Fibroblast of lung (primary cell): ENCODE results near the gene ZNF710. TPM values are rescaled to one million over a fixed set of nuclear protein-coding genes. Genes with fewer than 3 reads are reported as not detected.

Experiments used
- DNase-seq, 2 donors: peaks; one replicate each; pipeline versions ENCODE4 v3.0.0 to v3.0.0-alpha.2; 2010; ENCODE audit warnings: low read depth in 2 of 2
- H2AFZ ChIP-seq: 2 replicates; pipeline ENCODE4 v1.5.1; 2012; ENCODE audit warnings: low read length, control low read depth, inconsistent platforms
- H3K27ac ChIP-seq: 2 replicates; pipeline ENCODE4 v1.5.1; 2011; ENCODE audit warnings: low read length, control low read depth; ENCODE audit not compliant: insufficient read depth
- H3K27me3 ChIP-seq: 2 replicates; pipeline ENCODE4 v1.5.1; 2011; ENCODE audit warnings: mild to moderate bottlenecking, low read length; ENCODE audit not compliant: control insufficient read depth, insufficient read depth
- H3K36me3 ChIP-seq: 2 replicates; pipeline ENCODE4 v1.5.1; 2011; ENCODE audit warnings: low read length; ENCODE audit not compliant: control insufficient read depth, insufficient read depth
- H3K4me1 ChIP-seq: 2 replicates; pipeline ENCODE4 v1.5.1; 2011; ENCODE audit warnings: low read length; ENCODE audit not compliant: control insufficient read depth, insufficient read depth; ENCODE audit errors: extremely low read depth
- H3K4me2 ChIP-seq: 2 replicates; pipeline ENCODE4 v1.5.1; 2011; ENCODE audit warnings: low read length, control low read depth; ENCODE audit not compliant: insufficient read depth; ENCODE audit errors: extremely low read depth
- H3K4me3 ChIP-seq, 4 experiments: fragments of 200-600 bp in 1 of 4; sonication (generic) in 1 of 4; replicated peaks in 1 of 4; 2 replicates each; pipeline ENCODE4 v1.5.1; 2011 to 2016; ENCODE audit warnings: low read length in 4 of 4, low read depth in 3 of 4, mild to moderate bottlenecking in 3 of 4, control low read depth in 2 of 4, inconsistent platforms in 1 of 4, mixed read lengths in 1 of 4; ENCODE audit not compliant: insufficient read depth in 1 of 4; ENCODE audit errors: control extremely low read depth in 1 of 4
- H3K79me2 ChIP-seq: 2 replicates; pipeline ENCODE4 v1.5.1; 2012; ENCODE audit warnings: mild to moderate bottlenecking, low read length, inconsistent platforms; ENCODE audit not compliant: control insufficient read depth, insufficient read depth
- H3K9ac ChIP-seq: 2 replicates; pipeline ENCODE4 v1.5.1; 2011; ENCODE audit warnings: mild to moderate bottlenecking, low read length, control low read depth; ENCODE audit not compliant: insufficient read depth
- H3K9me3 ChIP-seq: 2 replicates; pipeline ENCODE4 v1.5.1; 2012; ENCODE audit warnings: low read depth, low read length; ENCODE audit not compliant: control insufficient read depth, insufficient read depth
- H4K20me1 ChIP-seq: 2 replicates; pipeline ENCODE4 v1.5.1; 2011; ENCODE audit warnings: low read length; ENCODE audit not compliant: control insufficient read depth, insufficient read depth; ENCODE audit errors: extremely low read depth
- CTCF ChIP-seq, 2 donors: IDR thresholded peaks in 1 of 2; conservative IDR thresholded peaks in 1 of 2; 1 replicate in 1 of 2; 2 replicates in 1 of 2; pipeline ENCODE4 v1.5.1; 2011 to 2012; ENCODE audit warnings: low read length in 2 of 2, control low read depth in 1 of 2, inconsistent platforms in 1 of 2, low read depth in 1 of 2, mild to moderate bottlenecking in 1 of 2
- EZH2 ChIP-seq: IDR thresholded peaks from 2 replicates; pipeline ENCODE4 v1.5.1; 2012; ENCODE audit warnings: low read length, control low read depth, mild to moderate bottlenecking; ENCODE audit errors: missing control alignments
- polyA plus RNA-seq, 2 donors: library from polyadenylated mRNA; depleted of rRNA in 1 of 2; stranded (reverse) in 1 of 2; unstranded in 1 of 2; fragments of >200 nt; gene quantifications; 2 replicates each; pipeline ENCODE4 v1.2.1, GENCODE V29; 2011 to 2012; ENCODE audit warnings: missing spikeins in 1 of 2
- total RNA-seq: library from RNA; depleted of rRNA; stranded (reverse); fragments of >200 nt; gene quantifications from 2 replicates; pipeline ENCODE4 v1.2.1, GENCODE V29; 2014

The ZNF710 gene
- total and polyA plus RNA-seq, 2 donors (not counting 1 experiment from before 2014, with no cell fraction given), result 2.1 to 9.4 TPM

DNA sequence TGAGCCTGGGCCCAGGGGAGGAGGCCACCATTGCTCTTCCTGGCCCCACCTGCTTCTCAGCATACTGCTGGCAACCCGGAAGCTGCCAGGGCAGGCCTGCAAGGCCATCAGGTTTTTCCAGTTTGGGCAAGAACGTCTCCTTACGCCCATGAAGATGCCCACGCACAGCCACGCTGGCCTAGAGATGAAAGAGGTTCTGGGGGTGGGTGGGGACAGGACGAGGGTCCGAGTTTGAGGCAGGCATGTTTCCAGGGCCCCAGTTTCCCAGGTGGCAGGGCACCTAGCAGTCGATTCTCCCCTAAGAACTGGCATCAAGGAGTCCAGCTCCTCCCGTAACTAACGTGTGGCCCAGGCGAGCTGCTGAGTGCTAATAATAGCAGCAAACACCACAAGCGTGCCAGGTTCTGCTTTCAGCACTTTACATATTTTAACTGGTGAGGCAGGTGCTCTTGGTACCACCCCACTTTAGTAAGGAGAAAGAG lies 45.8 kb downstream of the ZNF710 start:
- no peak for TF ChIP-seq EZH2
- no peak for TF ChIP-seq CTCF (conservative IDR thresholded peaks at IDR 0.05 in 1 of 2, IDR thresholded peaks at IDR 0.05 in 1 of 2; ENCODE audit: low read depth in 1 of 2, low read length in 2 of 2)
- no peaks in the 10 kb centered on the region for H3K27me3 ChIP-seq
- DNase-seq, result no peak

GRCh38 chr15:90047956-90048575 lies 46.9 kb downstream of the ZNF710 start:
- DNase-seq, result no peak
- H4K20me1 ChIP-seq, result no peaks in the 10 kb centered on the region
- no peaks in the 10 kb centered on the region for H3K27me3 ChIP-seq
- H3K4me3 ChIP-seq, result no peak overlapping the region
- no peaks in the 10 kb centered on the region for H3K36me3 ChIP-seq
- H2AFZ ChIP-seq, result no peak overlapping the region
- H3K27ac ChIP-seq, result no peak overlapping the region
- no peaks in the 10 kb centered on the region for H3K4me1 ChIP-seq
- no peaks in the 10 kb centered on the region for H3K9me3 ChIP-seq
- H3K9ac ChIP-seq, result no peak overlapping the region
- TF ChIP-seq CTCF (conservative IDR thresholded peaks at IDR 0.05 in 1 of 2, IDR thresholded peaks at IDR 0.05 in 1 of 2; ENCODE audit: low read depth in 1 of 2, low read length in 2 of 2), result no peak
- TF ChIP-seq EZH2, result no peak
- H3K79me2 ChIP-seq, result peaks cover 2% of the 10 kb centered on the region
- H3K4me2 ChIP-seq, result no peak overlapping the region

More for the DNA sequence above, 45.8 kb downstream of the ZNF710 start:
- Histone ChIP-seq H3K4me2 (no peak overlapping the region), H3K4me1 (no peaks in the 10 kb centered on the region), H2AFZ (no peak overlapping the region), H4K20me1 (no peaks in the 10 kb centered on the region), H3K79me2 (peaks cover 2% of the 10 kb centered on the region), H3K27ac (no peak overlapping the region), H3K9me3 (no peaks in the 10 kb centered on the region), H3K36me3 (no peaks in the 10 kb centered on the region), H3K4me3 (no peak overlapping the region), H3K9ac (no peak overlapping the region)

DNA sequence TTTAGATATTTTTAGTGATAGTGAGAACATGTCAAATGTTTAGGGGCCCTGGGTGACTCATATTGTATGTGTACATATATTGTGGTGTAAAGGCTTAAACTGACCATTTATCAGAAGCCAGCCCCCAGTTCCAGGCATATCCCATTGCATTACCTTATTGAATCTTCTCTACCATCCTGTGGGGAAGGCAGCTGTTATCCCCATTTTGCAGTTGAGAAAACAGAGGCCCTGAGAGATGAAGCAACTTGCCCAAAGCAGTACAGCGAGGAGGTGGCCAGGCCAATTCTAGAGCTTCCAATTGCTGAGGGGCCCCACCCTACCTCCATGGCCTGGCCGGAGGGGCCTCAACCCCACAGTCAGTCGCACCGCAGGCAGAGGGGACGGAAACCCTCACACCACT lies 47.9 kb downstream of the ZNF710 start:
- Histone ChIP-seq H3K4me2 (no peak overlapping the region), H4K20me1 (no peaks in the 10 kb centered on the region), H3K36me3 (no peaks in the 10 kb centered on the region), H3K79me2 (peaks cover 2% of the 10 kb centered on the region), H2AFZ (no peak overlapping the region), H3K27me3 (no peaks in the 10 kb centered on the region), H3K4me1 (no peaks in the 10 kb centered on the region), H3K27ac (no peak overlapping the region), H3K9me3 (no peaks in the 10 kb centered on the region), H3K9ac (no peak overlapping the region), H3K4me3 (no peak overlapping the region)
- no peak for TF ChIP-seq CTCF (conservative IDR thresholded peaks at IDR 0.05 in 1 of 2, IDR thresholded peaks at IDR 0.05 in 1 of 2; ENCODE audit: low read depth in 1 of 2, low read length in 2 of 2)
- no peak for TF ChIP-seq EZH2
- no peak for DNase-seq
